Uterus (tissue), 4 donors: ENCODE measurements around the gene PDLIM7. TPM values are rescaled to one million over a fixed set of nuclear protein-coding genes. Genes with fewer than 3 reads are reported as not detected.

Source experiments
- DNase-seq, 2 donors: peaks; one replicate each; pipeline ENCODE4 v3.0.0-alpha.2; 2019 to 2020
- H3K27ac ChIP-seq, 2 donors: fragments of 200-600 bp; sonication (generic); 1 replicate in 1 of 2; 2 replicates in 1 of 2; pipeline ENCODE4 v1.5.1; 2016 to 2018
- H3K27me3 ChIP-seq, 2 donors: fragments of 200-600 bp; sonication (generic); one replicate each; pipeline ENCODE4 v1.5.1; 2018 to 2019; ENCODE audit warnings: control low read depth in 1 of 2
- H3K36me3 ChIP-seq, 2 donors: fragments of 200-600 bp; sonication (generic); one replicate each; pipeline ENCODE4 v1.5.1; 2019; ENCODE audit warnings: control low read depth in 1 of 2
- H3K4me1 ChIP-seq, 2 donors: fragments of 200-600 bp; sonication (generic); one replicate each; pipeline ENCODE4 v1.5.1; 2018 to 2019; ENCODE audit warnings: control low read depth in 1 of 2
- H3K4me3 ChIP-seq, 2 donors: fragments of 200-600 bp; sonication (generic); 1 replicate in 1 of 2; 2 replicates in 1 of 2; pipeline ENCODE4 v1.5.1; 2018 to 2019; ENCODE audit warnings: mild to moderate bottlenecking in 1 of 2
- H3K9me3 ChIP-seq, 2 donors: fragments of 200-600 bp; sonication (generic); one replicate each; pipeline ENCODE4 v1.5.1; 2019; ENCODE audit warnings: control low read depth in 1 of 2
- CTCF ChIP-seq, 4 experiments: fragments of 200-600 bp in 2 of 4; fragments of 450-650 bp in 2 of 4; sonication (generic) in 2 of 4; IDR thresholded peaks; one replicate each; pipeline ENCODE4 v1.5.1; 2016 to 2019; ENCODE audit warnings: antibody characterized with exemption in 4 of 4, mild to moderate bottlenecking in 2 of 4, moderate library complexity in 1 of 4
- POLR2A ChIP-seq, 2 donors: fragments of 450-650 bp; IDR thresholded peaks; one replicate each; pipeline ENCODE4 v1.6.1; 2016; ENCODE audit warnings: antibody characterized with exemption in 2 of 2, mild to moderate bottlenecking in 1 of 2, moderate library complexity in 1 of 2
- intact Hi-C: fragments of 100-400 bp; cut with DNase I; formaldehyde crosslinking; loops from one replicate; pipeline ENCODE4 v1.15.1; 2023; ENCODE audit warnings: low total_unique reads
- total RNA-seq, 4 donors: library from RNA; depleted of rRNA in 3 of 4; stranded (reverse); fragments of >200 nt in 3 of 4; gene quantifications; one replicate each; pipeline versions ENCODE4 v1.1.0 to v1.2.4, GENCODE V29; 2014 to 2023
- donor health status: DM: yes; HTN: yes; CAD: no.

Gene PDLIM7
- total RNA-seq, 4 donors from 2014 or later: 102 to 543 (median 193) TPM

GRCh38 chr5:177434437-177434836, 63.0 kb downstream of the PDLIM7 start:
- Histone ChIP-seq H3K9me3 (no peaks in the 10 kb centered on the region), H3K36me3 (no peaks in the 10 kb centered on the region), H3K27me3 (no peaks in the 10 kb centered on the region), H3K4me3 (no peak overlapping the region), H3K4me1 (no peaks in the 10 kb centered on the region), H3K27ac (no peak overlapping the region)
- no peak for DNase-seq
- TF ChIP-seq POLR2A (IDR thresholded peaks at IDR 0.05) (no peak), CTCF (IDR thresholded peaks at IDR 0.05) (no peak)
- intact Hi-C loops: no loop called here

GRCh38 chr5:177433658-177434217, 63.7 kb downstream of the PDLIM7 start:
- no peak overlapping the region for H3K4me3 ChIP-seq
- no peak overlapping the region for H3K27ac ChIP-seq
- no peaks in the 10 kb centered on the region for H3K9me3 ChIP-seq
- no peak for DNase-seq
- H3K4me1 ChIP-seq: no peaks in the 10 kb centered on the region
- intact Hi-C loops: no loop called here
- H3K27me3 ChIP-seq: no peaks in the 10 kb centered on the region
- H3K36me3 ChIP-seq: no peaks in the 10 kb centered on the region
- TF ChIP-seq POLR2A (IDR thresholded peaks at IDR 0.05): no peak

Other genes starting within 250 kb of the PDLIM7 start
- gene RAB24, start 193.9 kb downstream of the PDLIM7 start, total RNA-seq: 10 to 100 TPM in 3 of 4 donors, 1 to 10 TPM in 1; 8.2 to 62.0 (median 19.3) TPM
- gene PRELID1, start 193.8 kb downstream of the PDLIM7 start, total RNA-seq: 10 to 100 TPM; 25.4 to 73.1 (median 49.0) TPM
- gene MXD3, start 185.7 kb downstream of the PDLIM7 start, total RNA-seq: 10 to 100 TPM in 1 of 4 donors, 1 to 10 TPM in 2, under 1 TPM in 1; 0.51 to 29.0 (median 6.8) TPM
- 100 to 1,000 TPM in 3 of 4 donors, 10 to 100 TPM in 1; 83.2 to 210 (median 170) TPM for gene LMAN2, start 145.9 kb downstream of the PDLIM7 start, total RNA-seq
- gene RGS14, start 139.7 kb downstream of the PDLIM7 start, total RNA-seq: 10 to 100 TPM in 3 of 4 donors, 1 to 10 TPM in 1; 1.5 to 25.6 (median 13.6) TPM
- gene SLC34A1, start 113.2 kb downstream of the PDLIM7 start, total RNA-seq: not detected
- gene PFN3, start 96.9 kb downstream of the PDLIM7 start, total RNA-seq: not detected
- 1 to 10 TPM in 1 of 4 donors, not detected in 3; 7.6 TPM for gene F12, start 88.0 kb downstream of the PDLIM7 start, total RNA-seq
- 10 to 100 TPM; 16.4 to 29.8 (median 20.9) TPM for gene GRK6, start 70.9 kb downstream of the PDLIM7 start, total RNA-seq
- 1 to 10 TPM in 2 of 4 donors, not detected in 2; 1.9 to 3.0 TPM for gene PRR7, start 50.8 kb downstream of the PDLIM7 start, total RNA-seq
- 100 to 1,000 TPM in 2 of 4 donors, 10 to 100 TPM in 2; 30.6 to 107 (median 82.7) TPM for gene DBN1, start 24.0 kb downstream of the PDLIM7 start, total RNA-seq
- 10 to 100 TPM in 1 of 4 donors, 1 to 10 TPM in 3; 3.6 to 20.0 (median 7.1) TPM for gene DOK3, start 12.2 kb upstream of the PDLIM7 start, total RNA-seq
- 100 to 1,000 TPM in 2 of 4 donors, 10 to 100 TPM in 2; 61.0 to 146 (median 95.6) TPM for gene DDX41, start 19.4 kb upstream of the PDLIM7 start, total RNA-seq
- 100 to 1,000 TPM in 1 of 4 donors, 10 to 100 TPM in 3; 16.5 to 117 (median 39.4) TPM for gene FAM193B, start 57.0 kb upstream of the PDLIM7 start, total RNA-seq
- 100 to 1,000 TPM in 2 of 4 donors, 10 to 100 TPM in 2; 12.8 to 106 (median 73.4) TPM for gene TMED9, start 94.6 kb upstream of the PDLIM7 start, total RNA-seq
- 10 to 100 TPM in 3 of 4 donors, 1 to 10 TPM in 1; 5.1 to 27.8 (median 24.5) TPM for gene B4GALT7, start 102.5 kb upstream of the PDLIM7 start, total RNA-seq